PFSK-1 (cell line): ENCODE data around the gene MRPL10.

ENCODE experiments used
- FOXP2 ChIP-seq: optimal IDR thresholded peaks from 2 replicates; pipeline ENCODE3; 2011; ENCODE audit warnings: borderline replicate concordance, control low read depth, inconsistent platforms; ENCODE audit not compliant: insufficient read depth; ENCODE audit errors: extremely low read length, extremely low read depth
- POLR2AphosphoS5 ChIP-seq: IDR thresholded peaks from 2 replicates; pipeline ENCODE4 v1.6.1; 2012; ENCODE audit warnings: low read depth, mild to moderate bottlenecking, control low read depth, low read length, moderate library complexity
- REST ChIP-seq, 2 experiments: IDR thresholded peaks; 2 replicates each; pipeline versions ENCODE4 v1.6.1 to v1.8.0; 2011 to 2012; ENCODE audit warnings: low read depth in 2 of 2, low read length in 2 of 2, control low read depth in 1 of 2, inconsistent platforms in 1 of 2, mild to moderate bottlenecking in 1 of 2, moderate library complexity in 1 of 2; ENCODE audit not compliant: insufficient read depth in 1 of 2
- SIN3A ChIP-seq: IDR thresholded peaks from 2 replicates; pipeline ENCODE4 v1.6.1; 2012; ENCODE audit warnings: mild to moderate bottlenecking, low read length, moderate library complexity, borderline replicate concordance; ENCODE audit not compliant: insufficient read depth
- TAF1 ChIP-seq: IDR thresholded peaks from 2 replicates; pipeline ENCODE4 v1.6.1; 2012; ENCODE audit warnings: low read length, control low read depth, borderline replicate concordance; ENCODE audit not compliant: insufficient read depth

The MRPL10 gene

GRCh38 chr17:47820033-47820789 is 11.1 kb downstream of the MRPL10 start:
- TF ChIP-seq FOXP2, result no peak

GRCh38 chr17:47819475-47819874 is 11.9 kb downstream of the MRPL10 start:
- TF ChIP-seq POLR2AphosphoS5 (no peak), FOXP2 (no peak), SIN3A (no peak), TAF1 (no peak), REST (IDR thresholded peaks at IDR 0.05; ENCODE audit: insufficient read depth in 1 of 2, low read depth in 2 of 2, low read length in 2 of 2) (no peak)

- TF ChIP-seq TAF1 (no peak), SIN3A (no peak), FOXP2 (no peak), POLR2AphosphoS5 (no peak), REST (IDR thresholded peaks at IDR 0.05; ENCODE audit: insufficient read depth in 1 of 2, low read depth in 2 of 2, low read length in 2 of 2) (no peak)
Observed at GRCh38 chr17:47818002-47818695, 13.2 kb downstream of the MRPL10 start.

GRCh38 chr17:47816947-47817346 is 14.4 kb downstream of the MRPL10 start:
- no peak for TF ChIP-seq TAF1
- TF ChIP-seq POLR2AphosphoS5, result no peak
- TF ChIP-seq FOXP2, result no peak
- no peak for TF ChIP-seq REST (IDR thresholded peaks at IDR 0.05; ENCODE audit: insufficient read depth in 1 of 2, low read depth in 2 of 2, low read length in 2 of 2)
- no peak for TF ChIP-seq SIN3A

- TF ChIP-seq TAF1 (no peak), SIN3A (no peak), FOXP2 (no peak), REST (IDR thresholded peaks at IDR 0.05; ENCODE audit: insufficient read depth in 1 of 2, low read depth in 2 of 2, low read length in 2 of 2) (no peak), POLR2AphosphoS5 (no peak)
Observed at GRCh38 chr17:47816111-47816735, 15.1 kb downstream of the MRPL10 start.
